ENCODE results near the gene KNTC1. TPM values are rescaled to one million over a fixed set of nuclear protein-coding genes. Genes with fewer than 3 reads are reported as not detected.

Gene KNTC1
- total RNA-seq, 2 experiments from 2014 or later = 170 to 195 TPM

- DNase-seq (ENCODE audit: low spot score) = peak; percentile 77
- TSS peak; percentile 87 for BruUV-seq (replicated peaks)
- TF ChIP-seq EZH2phosphoT487 (IDR thresholded peaks at IDR 0.05; ENCODE audit: borderline replicate concordance, low read depth, low read length) = no peak
- TF ChIP-seq CTCF (conservative IDR thresholded peaks at IDR 0.05; ENCODE audit: low read length) = no peak
- Histone ChIP-seq H3K4me2 (ENCODE audit: low read length) (peak overlapping the region; percentile 78), H3K4me3 (ENCODE audit: low read depth, low read length, poor library complexity, severe bottlenecking) (peak overlapping the region; percentile 81), H3K9me3 (ENCODE audit: low read length) (no peaks in the 10 kb centered on the region), H3K79me2 (ENCODE audit: insufficient read depth, low read depth, low read length) (peaks cover 52% of the 10 kb centered on the region), H3K9me2 (ENCODE audit: insufficient read depth, low read length) (no peaks in the 10 kb centered on the region), H2AFZ (ENCODE audit: low read length) (peak overlapping the region; percentile 66), H3K4me1 (ENCODE audit: insufficient read depth, low read length, poor library complexity, severe bottlenecking) (peaks cover 53% of the 10 kb centered on the region), H3K27ac (ENCODE audit: low read depth, low read length, poor library complexity, severe bottlenecking) (peak overlapping the region; percentile 87), H3K36me3 (ENCODE audit: insufficient read depth, low read length) (peaks cover 64% of the 10 kb centered on the region), H4K20me1 (ENCODE audit: insufficient read depth, low read length) (peaks cover 5% of the 10 kb centered on the region; the same call in 1 of the 2 replicates)
- CTCF ChIA-PET (ENCODE audit: unreplicated experiment) = interaction anchor here (0.6 to 1.0 kb wide), 2 partner anchors 10 to 21 kb away, joined by 3 to 4 read pairs; no protein-coding TSS in a partner anchor
- intact Hi-C loops (cut with micrococcal nuclease; ENCODE audit: unreplicated experiment) = loop anchor here (1.0 kb wide), 1 partner anchor 27 kb away; the partner anchor contains the start of gene KNTC1
- POLR2A ChIA-PET = interaction anchor here (0.8 to 4.5 kb wide), 17 partner anchors 8 to 259 kb away, joined by 3 to 37 read pairs (median 4); partner anchors contain the start of genes KNTC1 and RSRC2
Measured at GRCh38 chr12:122499991-122500684, 26.9 kb upstream of the KNTC1 start.

- Histone ChIP-seq H3K4me3 (ENCODE audit: low read depth, low read length, poor library complexity, severe bottlenecking) (peak within 1 kb of the TSS; percentile 81), H3K4me1 (ENCODE audit: insufficient read depth, low read length, poor library complexity, severe bottlenecking) (peaks cover 48% of the 10 kb centered on the region), H3K27ac (ENCODE audit: low read depth, low read length, poor library complexity, severe bottlenecking) (peak within 1 kb of the TSS; percentile 87), H3K36me3 (ENCODE audit: insufficient read depth, low read length) (peaks cover 65% of the 10 kb centered on the region), H3K79me2 (ENCODE audit: insufficient read depth, low read depth, low read length) (peaks cover 44% of the 10 kb centered on the region), H3K9me2 (ENCODE audit: insufficient read depth, low read length) (no peaks in the 10 kb centered on the region), H3K4me2 (ENCODE audit: low read length) (peak within 1 kb of the TSS; percentile 78), H3K9me3 (ENCODE audit: low read length) (no peaks in the 10 kb centered on the region), H4K20me1 (ENCODE audit: insufficient read depth, low read length) (peaks cover 5% of the 10 kb centered on the region; the same call in 1 of the 2 replicates), H2AFZ (ENCODE audit: low read length) (peak within 1 kb of the TSS; percentile 66)
- intact Hi-C loops (cut with micrococcal nuclease; ENCODE audit: unreplicated experiment) = loop anchor here (1.0 kb wide), 1 partner anchor 26 kb away; the partner anchor contains the start of gene KNTC1
- TF ChIP-seq EZH2phosphoT487 (IDR thresholded peaks at IDR 0.05; ENCODE audit: borderline replicate concordance, low read depth, low read length) (no peak), CTCF (conservative IDR thresholded peaks at IDR 0.05; ENCODE audit: low read length) (peak; percentile 55)
- POLR2A ChIA-PET = interaction anchor here (0.6 to 4.5 kb wide), 20 partner anchors 9 to 514 kb away, joined by 3 to 37 read pairs (median 4); partner anchors contain the start of genes KNTC1 and RSRC2
- BruUV-seq (replicated peaks) = no TSS peak
- DNase-seq (ENCODE audit: low spot score) = peak; percentile 99
- CTCF ChIA-PET (ENCODE audit: unreplicated experiment) = interaction anchor here (0.6 to 1.1 kb wide), 3 partner anchors 9 to 21 kb away, joined by 3 to 4 read pairs (median 3); no protein-coding TSS in a partner anchor
Measured at GRCh38 chr12:122500685-122501488, 26.2 kb upstream of the KNTC1 start, which contains the start of gene ZCCHC8. Gene ZCCHC8, minus strand, starts transcription at chr12:122500932. Its CDS starts 92 bp downstream, at chr12:122500840.
